ENCODE results near the gene VGLL3. TPM values are rescaled to one million over a fixed set of nuclear protein-coding genes. Genes with fewer than 3 reads are reported as not detected.

Gene VGLL3
- total RNA-seq, 1 experiment from 2014 or later: 40.0 TPM

GRCh38 chr3:86989611-86990010, 1.3 kb downstream of the VGLL3 start:
- BruUV-seq (replicated peaks): no TSS peak
- H3K36me3 Mint-ChIP-seq (ENCODE audit: insufficient read depth, unreplicated experiment): peaks cover 40% of the 10 kb centered on the region
- CTCF ChIA-PET: no interaction called here
- H3K4me1 Mint-ChIP-seq (ENCODE audit: low read depth, unreplicated experiment): peaks cover 43% of the 10 kb centered on the region
- peak overlapping the region; percentile 95 for H3K4me3 Mint-ChIP-seq (ENCODE audit: low read depth, unreplicated experiment)
- H3K9me3 Mint-ChIP-seq (ENCODE audit: low read depth, unreplicated experiment): no peaks in the 10 kb centered on the region
- intact Hi-C loops (cut with micrococcal nuclease; ENCODE audit: unreplicated experiment): loop anchor here (1.0 to 5.0 kb wide), 3 partner anchors 9 to 202 kb away; no protein-coding TSS in a partner anchor
- peak overlapping the region; percentile 96 for H3K27ac Mint-ChIP-seq (ENCODE audit: unreplicated experiment)
- no peak for TF ChIP-seq CTCF (IDR thresholded peaks at IDR 0.05; ENCODE audit: unreplicated experiment)
- no peaks in the 10 kb centered on the region for H3K27me3 Mint-ChIP-seq (ENCODE audit: unreplicated experiment)
- DNase-seq: no peak

GRCh38 chr3:86989006-86989405, 1.9 kb downstream of the VGLL3 start:
- no peaks in the 10 kb centered on the region for H3K27me3 Mint-ChIP-seq (ENCODE audit: unreplicated experiment)
- H3K9me3 Mint-ChIP-seq (ENCODE audit: low read depth, unreplicated experiment): no peaks in the 10 kb centered on the region
- CTCF ChIA-PET: interaction anchor here (0.5 to 0.7 kb wide), 2 partner anchors 15 to 20 kb away, joined by 3 read pairs; no protein-coding TSS in a partner anchor
- peak overlapping the region; percentile 96 for H3K27ac Mint-ChIP-seq (ENCODE audit: unreplicated experiment)
- TSS peak; percentile 36 for BruUV-seq (replicated peaks)
- intact Hi-C loops (cut with micrococcal nuclease; ENCODE audit: unreplicated experiment): no loop called here
- peak overlapping the region; percentile 95 for H3K4me3 Mint-ChIP-seq (ENCODE audit: low read depth, unreplicated experiment)
- H3K36me3 Mint-ChIP-seq (ENCODE audit: insufficient read depth, unreplicated experiment): peaks cover 40% of the 10 kb centered on the region
- TF ChIP-seq CTCF (IDR thresholded peaks at IDR 0.05; ENCODE audit: unreplicated experiment): no peak
- DNase-seq: no peak
- peaks cover 38% of the 10 kb centered on the region for H3K4me1 Mint-ChIP-seq (ENCODE audit: low read depth, unreplicated experiment)

- no peak for TF ChIP-seq CTCF (IDR thresholded peaks at IDR 0.05; ENCODE audit: unreplicated experiment)
- Mint-ChIP-seq H3K27me3 (ENCODE audit: unreplicated experiment) (no peaks in the 10 kb centered on the region), H3K36me3 (ENCODE audit: insufficient read depth, unreplicated experiment) (peaks cover 34% of the 10 kb centered on the region), H3K27ac (ENCODE audit: unreplicated experiment) (peak overlapping the region; percentile 77), H3K9me3 (ENCODE audit: low read depth, unreplicated experiment) (no peaks in the 10 kb centered on the region), H3K4me1 (ENCODE audit: low read depth, unreplicated experiment) (peaks cover 30% of the 10 kb centered on the region), H3K4me3 (ENCODE audit: low read depth, unreplicated experiment) (peak overlapping the region; percentile 95)
- CTCF ChIA-PET: interaction anchor here (0.5 to 0.7 kb wide), 2 partner anchors 15 to 20 kb away, joined by 3 read pairs; no protein-coding TSS in a partner anchor
- intact Hi-C loops (cut with micrococcal nuclease; ENCODE audit: unreplicated experiment): no loop called here
- DNase-seq: no peak
- BruUV-seq (replicated peaks): no TSS peak
Observed at GRCh38 chr3:86988235-86988634, 2.7 kb downstream of the VGLL3 start.

GRCh38 chr3:86987421-86987715, 3.6 kb downstream of the VGLL3 start:
- H3K4me1 Mint-ChIP-seq (ENCODE audit: low read depth, unreplicated experiment): peaks cover 26% of the 10 kb centered on the region
- BruUV-seq (replicated peaks): no TSS peak
- H3K36me3 Mint-ChIP-seq (ENCODE audit: insufficient read depth, unreplicated experiment): peaks cover 38% of the 10 kb centered on the region
- no peak for TF ChIP-seq CTCF (IDR thresholded peaks at IDR 0.05; ENCODE audit: unreplicated experiment)
- DNase-seq: no peak
- H3K27ac Mint-ChIP-seq (ENCODE audit: unreplicated experiment): no peak overlapping the region
- CTCF ChIA-PET: no interaction called here
- H3K9me3 Mint-ChIP-seq (ENCODE audit: low read depth, unreplicated experiment): no peaks in the 10 kb centered on the region
- no peaks in the 10 kb centered on the region for H3K27me3 Mint-ChIP-seq (ENCODE audit: unreplicated experiment)
- H3K4me3 Mint-ChIP-seq (ENCODE audit: low read depth, unreplicated experiment): peak overlapping the region; percentile 95
- intact Hi-C loops (cut with micrococcal nuclease; ENCODE audit: unreplicated experiment): no loop called here

Data from Calu3 (cell line).